ENCODE results near the gene SNX33.

DNA sequence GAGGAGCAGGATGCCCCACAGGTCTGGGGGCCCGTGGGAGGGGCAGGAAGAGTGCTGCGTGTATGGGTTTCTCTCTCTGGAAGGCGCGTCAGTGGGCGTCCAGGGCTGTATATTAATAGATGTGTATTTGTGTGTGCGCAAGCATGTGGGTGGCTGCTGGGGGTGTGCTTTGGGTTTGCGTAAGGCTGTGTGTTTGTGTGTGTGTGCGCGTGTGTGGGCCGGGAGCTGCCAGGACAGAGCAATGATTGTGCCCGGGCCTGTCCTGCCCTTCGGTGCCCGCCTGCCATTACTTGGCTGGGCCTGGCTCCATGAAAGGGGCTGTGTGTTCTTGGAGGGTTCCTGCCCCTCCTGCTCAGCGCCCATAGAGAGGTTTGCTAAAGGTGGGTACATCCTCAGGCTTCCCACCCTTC lies 48.6 kb downstream of the SNX33 start:
- TF ChIP-seq, protein P1, sequence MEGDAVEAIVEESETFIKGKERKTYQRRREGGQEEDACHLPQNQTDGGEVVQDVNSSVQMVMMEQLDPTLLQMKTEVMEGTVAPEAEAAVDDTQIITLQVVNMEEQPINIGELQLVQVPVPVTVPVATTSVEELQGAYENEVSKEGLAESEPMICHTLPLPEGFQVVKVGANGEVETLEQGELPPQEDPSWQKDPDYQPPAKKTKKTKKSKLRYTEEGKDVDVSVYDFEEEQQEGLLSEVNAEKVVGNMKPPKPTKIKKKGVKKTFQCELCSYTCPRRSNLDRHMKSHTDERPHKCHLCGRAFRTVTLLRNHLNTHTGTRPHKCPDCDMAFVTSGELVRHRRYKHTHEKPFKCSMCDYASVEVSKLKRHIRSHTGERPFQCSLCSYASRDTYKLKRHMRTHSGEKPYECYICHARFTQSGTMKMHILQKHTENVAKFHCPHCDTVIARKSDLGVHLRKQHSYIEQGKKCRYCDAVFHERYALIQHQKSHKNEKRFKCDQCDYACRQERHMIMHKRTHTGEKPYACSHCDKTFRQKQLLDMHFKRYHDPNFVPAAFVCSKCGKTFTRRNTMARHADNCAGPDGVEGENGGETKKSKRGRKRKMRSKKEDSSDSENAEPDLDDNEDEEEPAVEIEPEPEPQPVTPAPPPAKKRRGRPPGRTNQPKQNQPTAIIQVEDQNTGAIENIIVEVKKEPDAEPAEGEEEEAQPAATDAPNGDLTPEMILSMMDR (IDR thresholded peaks at IDR 0.05) = no peak
- TF ChIP-seq EZH2 (IDR thresholded peaks at IDR 0.05; ENCODE audit: borderline replicate concordance, insufficient read depth, low read depth, low read length, poor library complexity, severe bottlenecking) = no peak
